Measurements from ENCODE around the gene TMIGD1.

TMIGD1 gene
- long read RNA-seq = 0 reads

- no peak for DNase-seq (ENCODE audit: low read depth in 1 of 2, low spot score in 1 of 2)
- Histone ChIP-seq H3K4me3 (replicated peaks; ENCODE audit: insufficient read depth, low read length) (no peak within 1 kb of the TSS), H3K27me3 (ENCODE audit: insufficient read depth, poor library complexity, severe bottlenecking) (no peaks in the 10 kb centered on the region), H3K27ac (replicated peaks) (no peak within 1 kb of the TSS)
- TF ChIP-seq SPI1 (IDR thresholded peaks at IDR 0.05; ENCODE audit: borderline replicate concordance, low read depth) (no peak), REST (IDR thresholded peaks at IDR 0.05; ENCODE audit: insufficient replicate concordance, low read depth) (no peak), CTCF (IDR thresholded peaks at IDR 0.05; ENCODE audit: insufficient read depth, low read length) (no peak), POLR2AphosphoS5 (IDR thresholded peaks at IDR 0.05; ENCODE audit: low read depth) (no peak), GABPA (IDR thresholded peaks at IDR 0.05; ENCODE audit: low read depth) (no peak)
Measured at GRCh38 chr17:30333503-30334360, at the start of gene TMIGD1. TSS of gene TMIGD1 (minus strand) at chr17:30334057. CDS start at chr17:30332133, 1,924 bp downstream.

GRCh38 chr17:30382345-30382744, 48.5 kb upstream of the TMIGD1 start:
- TF ChIP-seq SPI1 (IDR thresholded peaks at IDR 0.05; ENCODE audit: borderline replicate concordance, low read depth) (no peak), REST (IDR thresholded peaks at IDR 0.05; ENCODE audit: insufficient replicate concordance, low read depth) (no peak), CTCF (IDR thresholded peaks at IDR 0.05; ENCODE audit: insufficient read depth, low read length) (no peak), GABPA (IDR thresholded peaks at IDR 0.05; ENCODE audit: low read depth) (no peak), POLR2AphosphoS5 (IDR thresholded peaks at IDR 0.05; ENCODE audit: low read depth) (no peak)
- Histone ChIP-seq H3K4me3 (replicated peaks; ENCODE audit: insufficient read depth, low read length) (peak overlapping the region; percentile 74), H3K27me3 (ENCODE audit: insufficient read depth, poor library complexity, severe bottlenecking) (no peaks in the 10 kb centered on the region), H3K27ac (replicated peaks) (no peak overlapping the region)
- no peak for DNase-seq (ENCODE audit: low read depth in 1 of 2, low spot score in 1 of 2)

- TF ChIP-seq GABPA (IDR thresholded peaks at IDR 0.05; ENCODE audit: low read depth) (no peak), CTCF (IDR thresholded peaks at IDR 0.05; ENCODE audit: insufficient read depth, low read length) (no peak), SPI1 (IDR thresholded peaks at IDR 0.05; ENCODE audit: borderline replicate concordance, low read depth) (no peak), REST (IDR thresholded peaks at IDR 0.05; ENCODE audit: insufficient replicate concordance, low read depth) (no peak), POLR2AphosphoS5 (IDR thresholded peaks at IDR 0.05; ENCODE audit: low read depth) (no peak)
- DNase-seq (ENCODE audit: low read depth in 1 of 2, low spot score in 1 of 2) = no peak
- peak overlapping the region; percentile 74 for H3K4me3 ChIP-seq (replicated peaks; ENCODE audit: insufficient read depth, low read length)
- 0 out of 2 replicates have a peak overlapping the region, but pooled peaks have one; percentile 8 for H3K27ac ChIP-seq (replicated peaks)
- no peaks in the 10 kb centered on the region for H3K27me3 ChIP-seq (ENCODE audit: insufficient read depth, poor library complexity, severe bottlenecking)
Measured at GRCh38 chr17:30381340-30381659, 47.4 kb upstream of the TMIGD1 start.
